Thymus (tissue), 11 donors: Measurements from ENCODE around the gene FERMT3. TPM values are rescaled to one million over a fixed set of nuclear protein-coding genes. Genes with fewer than 3 reads are reported as not detected.

Source experiments
- DNase-seq, 9 donors: peaks; one replicate each; pipeline ENCODE4 v3.0.0-alpha.2; 2013; ENCODE audit warnings: low spot score in 9 of 9, low read depth in 6 of 9, missing footprints in 1 of 9
- H3K27ac ChIP-seq, 2 donors: one replicate each; pipeline ENCODE4 v1.5.1; 2013; ENCODE audit warnings: control low read depth in 1 of 2, low read depth in 1 of 2, low read length in 1 of 2, mild to moderate bottlenecking in 1 of 2, moderate library complexity in 1 of 2
- H3K27me3 ChIP-seq, 2 donors: one replicate each; pipeline ENCODE4 v1.5.1; 2013; ENCODE audit warnings: low read length in 1 of 2; ENCODE audit not compliant: control insufficient read depth in 2 of 2, insufficient read depth in 1 of 2
- H3K36me3 ChIP-seq, 2 donors: one replicate each; pipeline ENCODE4 v1.5.1; 2013; ENCODE audit warnings: low read length in 1 of 2, mild to moderate bottlenecking in 1 of 2, moderate library complexity in 1 of 2; ENCODE audit not compliant: control insufficient read depth in 2 of 2, insufficient read depth in 2 of 2
- H3K4me1 ChIP-seq, 2 donors: one replicate each; pipeline ENCODE4 v1.5.1; 2013; ENCODE audit warnings: low read length in 2 of 2; ENCODE audit not compliant: control insufficient read depth in 2 of 2, insufficient read depth in 2 of 2
- H3K4me3 ChIP-seq, 2 donors: one replicate each; pipeline ENCODE4 v1.5.1; 2013; ENCODE audit warnings: low read length in 2 of 2, control low read depth in 1 of 2, mild to moderate bottlenecking in 1 of 2
- H3K9me3 ChIP-seq, 2 donors: one replicate each; pipeline ENCODE4 v1.5.1; 2013; ENCODE audit warnings: low read length in 1 of 2, mild to moderate bottlenecking in 1 of 2; ENCODE audit not compliant: control insufficient read depth in 2 of 2, insufficient read depth in 1 of 2
- WGBS: extraction: QIAGEN DNeasy Blood & Tissue Kit; methylation state at CpG from one replicate; pipeline ENCODE4 v1.1.7; 2013; 5-methylcytosine and 5-hydroxymethylcytosine counted together
- polyA plus RNA-seq: library from polyadenylated mRNA; stranded (reverse); fragments of 200-250 nt; gene quantifications from one replicate; pipeline ENCODE4 v1.2.3, GENCODE V29; 2013
- total RNA-seq: library from RNA; stranded (reverse); fragments of 120-200 nt; gene quantifications from one replicate; pipeline ENCODE4 v1.2.4, GENCODE V29; 2013
- donor health status: healthy.

The FERMT3 gene
- total and polyA plus RNA-seq, 2 donors: 74.5 to 91.0 TPM

DNA sequence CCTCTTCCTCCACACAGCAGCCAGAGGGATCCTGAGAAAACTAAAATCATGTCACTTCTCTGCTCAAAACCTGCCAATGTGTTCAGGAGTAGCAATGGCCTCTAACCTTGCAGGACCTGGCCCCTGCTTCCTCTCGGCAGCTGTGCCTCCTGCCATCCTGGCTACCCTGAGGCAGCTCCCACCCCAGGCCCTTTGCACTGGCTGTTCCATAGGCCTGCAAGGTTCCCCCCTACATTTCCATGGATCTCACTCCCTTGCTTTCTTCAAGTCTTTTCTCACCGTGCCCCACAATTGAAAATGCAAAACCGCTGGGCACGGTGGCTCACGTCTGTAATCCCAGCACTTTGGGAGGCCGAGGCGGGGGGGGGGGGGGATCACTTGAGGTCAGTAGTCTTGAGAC lies 22.6 kb upstream of the FERMT3 start:
- Histone ChIP-seq H3K36me3 (peaks cover 0 to 3% of the 10 kb centered on the region in 2 donors), H3K27ac (no peak overlapping the region), H3K4me1 (peaks cover 9 to 33% of the 10 kb centered on the region in 2 donors), H3K27me3 (no peaks in the 10 kb centered on the region), H3K9me3 (no peaks in the 10 kb centered on the region), H3K4me3 (no peak overlapping the region)
- DNase-seq: no peak
- WGBS: 98% methylated on average over 7 of the region's 7 CpGs

DNA sequence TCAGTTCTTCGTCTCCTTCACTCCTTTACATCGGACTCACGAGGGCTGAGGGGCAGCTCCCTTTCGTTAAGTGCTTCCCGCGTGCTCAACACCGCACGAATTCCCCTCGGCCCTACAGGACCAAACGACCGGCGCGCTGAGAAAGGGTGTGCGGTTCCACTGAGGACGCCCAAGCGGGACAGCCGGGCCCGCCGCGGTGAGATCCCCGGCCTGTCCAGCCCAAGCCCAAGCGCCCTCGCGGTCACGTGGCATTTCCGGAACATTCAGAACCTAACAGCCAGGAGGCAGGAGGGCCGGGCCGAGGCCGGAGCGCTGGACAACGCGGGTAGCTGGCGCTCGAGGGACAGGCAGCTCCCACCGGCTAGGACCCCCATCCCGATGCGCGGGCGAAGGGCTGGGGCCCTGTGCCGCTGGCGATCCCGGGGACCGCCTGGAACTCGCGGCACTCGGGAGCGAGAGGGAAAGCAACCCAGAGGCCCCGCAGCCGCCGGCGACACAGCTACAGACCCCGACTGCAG lies 21.3 kb upstream of the FERMT3 start:
- H3K4me1 ChIP-seq: peaks cover 14 to 42% of the 10 kb centered on the region in 2 donors
- no peaks in the 10 kb centered on the region for H3K9me3 ChIP-seq
- no peaks in the 10 kb centered on the region for H3K27me3 ChIP-seq
- under 1% methylated on average over 52 of the region's 52 CpGs for WGBS
- peak overlapping the region; percentile 74 to 90 for H3K4me3 ChIP-seq
- H3K27ac ChIP-seq: peak overlapping the region; percentile 83 to 95
- H3K36me3 ChIP-seq: no peaks in the 10 kb centered on the region
- DNase-seq: peak in 1 of 9 donors; percentile 53

DNA sequence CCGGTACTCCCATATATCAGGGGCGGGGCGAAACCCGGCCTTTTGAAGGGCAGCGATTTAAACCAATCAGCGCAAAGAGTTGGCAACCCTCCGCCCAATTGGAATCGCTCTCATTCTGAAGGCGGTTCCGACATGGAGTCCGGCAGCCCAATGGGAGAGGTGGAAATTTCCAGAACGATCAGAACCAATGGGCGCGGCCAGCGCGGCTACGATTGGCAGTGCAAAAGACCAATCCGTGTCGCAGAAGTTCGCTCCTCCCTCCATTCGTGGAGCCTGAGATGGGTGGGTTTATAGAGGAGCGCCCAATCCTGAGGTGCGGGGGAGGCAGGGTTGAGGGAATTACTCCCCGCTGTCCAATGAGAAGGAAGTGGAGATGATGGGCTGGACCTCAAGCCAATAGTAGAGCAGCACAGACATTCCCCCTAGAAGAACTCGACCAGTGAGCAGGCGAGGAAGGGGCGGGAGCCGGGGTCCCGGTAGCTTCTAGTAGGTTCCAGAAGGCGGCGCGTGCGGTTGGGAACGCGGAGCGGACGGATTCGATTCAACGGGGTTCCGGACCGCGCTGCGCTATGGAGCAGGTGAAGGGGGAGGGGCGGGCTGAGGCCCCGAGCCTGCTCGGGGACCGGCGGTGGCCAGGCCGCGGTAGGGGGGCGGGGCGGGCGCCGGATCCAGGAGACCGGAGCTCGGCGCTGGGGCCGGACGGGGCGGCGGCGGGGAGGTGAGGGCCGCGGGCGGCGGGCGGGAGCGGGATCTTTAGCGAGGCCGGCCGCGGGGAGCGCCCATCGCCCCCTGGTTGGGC lies 20.6 kb upstream of the FERMT3 start, which contains the start of gene STIP1:
Gene STIP1 (plus strand): TSS at position 479 of the 799 bp plus-strand sequence. CDS start 91 bp downstream, at position 570.
- Histone ChIP-seq H3K27me3 (no peaks in the 10 kb centered on the region), H3K27ac (peak within 1 kb of the TSS; percentile 83 to 95), H3K36me3 (peaks cover 0 to 2% of the 10 kb centered on the region in 2 donors), H3K4me1 (peaks cover 14 to 40% of the 10 kb centered on the region in 2 donors), H3K9me3 (no peaks in the 10 kb centered on the region), H3K4me3 (peak within 1 kb of the TSS; percentile 74 to 90)
- under 1% methylated on average over 73 of the region's 74 CpGs for WGBS
- peak; percentile 97 to 100 (median 99) for DNase-seq

DNA sequence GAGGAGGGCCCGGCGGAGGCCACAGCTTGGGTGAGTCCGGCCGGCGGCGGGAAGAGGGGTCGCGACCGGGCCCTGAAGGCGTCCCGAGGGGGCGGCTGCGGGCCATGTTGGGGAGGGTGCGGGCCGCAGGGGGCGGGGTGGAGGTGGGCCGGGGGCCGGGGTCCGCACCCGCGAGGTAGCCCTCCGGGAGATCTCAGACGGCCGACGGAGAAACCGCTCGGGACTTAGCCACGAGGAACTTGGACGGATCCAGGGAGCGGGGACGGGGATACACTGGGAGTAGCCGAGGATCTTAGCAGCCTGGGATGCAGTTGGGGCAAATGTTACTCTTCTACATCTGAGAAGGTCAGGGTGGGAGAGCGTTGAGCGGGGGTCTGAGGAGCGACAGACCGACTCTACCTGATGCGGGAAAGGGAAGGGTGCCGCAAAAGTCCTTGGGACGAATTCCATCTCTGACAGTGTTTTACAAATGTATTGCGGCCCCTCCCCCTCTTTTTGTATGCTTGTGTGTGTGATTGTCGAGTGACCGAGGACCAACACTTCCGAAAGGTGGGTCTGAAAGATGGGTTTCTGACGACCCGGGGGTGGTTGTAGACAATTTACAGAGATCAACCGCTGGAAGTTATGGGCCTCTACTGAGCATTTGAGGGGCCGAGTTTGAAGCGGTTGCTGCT lies 19.9 kb upstream of the FERMT3 start:
- H3K36me3 ChIP-seq: peaks cover under 1 to 4% of the 10 kb centered on the region in 2 donors
- H3K27ac ChIP-seq: peak overlapping the region in 1 of 2 donors; percentile 46
- H3K4me1 ChIP-seq: peaks cover 11 to 33% of the 10 kb centered on the region in 2 donors
- H3K4me3 ChIP-seq: no peak overlapping the region
- no peaks in the 10 kb centered on the region for H3K27me3 ChIP-seq
- WGBS: 2% methylated on average over 48 of the region's 48 CpGs
- peak in 3 of 9 donors; percentile 34 to 59 (median 38) for DNase-seq
- H3K9me3 ChIP-seq: no peaks in the 10 kb centered on the region

DNA sequence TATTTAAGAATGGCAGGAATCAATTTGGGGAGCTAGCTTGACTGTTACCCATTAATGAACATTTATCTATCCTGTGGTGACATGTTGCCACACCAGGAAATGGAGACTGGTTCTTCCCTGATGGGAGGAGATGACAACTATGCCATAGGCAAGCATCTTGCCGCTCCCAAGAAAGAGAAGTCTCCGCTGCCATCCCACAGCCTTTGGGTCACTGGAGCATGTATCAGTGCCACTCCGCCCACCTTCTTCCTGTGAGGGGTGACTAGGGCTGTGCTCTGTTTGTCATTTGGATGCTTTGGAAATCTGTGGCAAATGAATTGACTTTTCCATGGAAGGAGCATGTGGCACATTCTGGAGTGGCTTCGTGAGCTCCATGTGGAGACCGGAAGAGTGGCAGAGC lies 14.1 kb upstream of the FERMT3 start:
- DNase-seq: no peak
- H3K9me3 ChIP-seq: no peaks in the 10 kb centered on the region
- H3K36me3 ChIP-seq: peaks cover 54 to 59% of the 10 kb centered on the region in 2 donors
- no peak overlapping the region for H3K27ac ChIP-seq
- WGBS: 99% methylated on average over 5 of the region's 5 CpGs
- no peak overlapping the region for H3K4me3 ChIP-seq
- H3K4me1 ChIP-seq: peaks cover 5 to 16% of the 10 kb centered on the region in 2 donors
- no peaks in the 10 kb centered on the region for H3K27me3 ChIP-seq

DNA sequence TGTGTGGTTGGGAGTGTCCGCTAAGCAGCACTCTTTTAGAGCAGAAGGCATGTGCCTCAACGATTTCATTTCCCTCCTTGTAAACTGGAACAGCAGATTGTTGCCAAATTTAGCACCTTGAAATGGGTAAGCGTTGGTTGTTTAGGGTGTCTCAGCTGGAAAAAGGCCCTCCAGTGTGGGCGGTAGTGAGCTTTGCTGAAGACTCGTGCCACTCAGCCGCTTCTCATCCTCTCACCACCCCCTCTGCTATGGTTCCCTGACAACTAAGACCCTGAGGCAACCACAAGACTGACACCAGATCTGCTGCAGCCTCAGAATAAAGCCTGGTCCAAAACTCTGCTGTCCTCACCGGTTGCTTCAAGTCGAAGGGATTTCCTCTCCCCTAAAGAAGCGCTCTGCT lies 9.9 kb upstream of the FERMT3 start:
- H3K4me3 ChIP-seq: no peak overlapping the region
- H3K36me3 ChIP-seq: peaks cover 87 to 92% of the 10 kb centered on the region in 2 donors
- no peaks in the 10 kb centered on the region for H3K9me3 ChIP-seq
- H3K27ac ChIP-seq: no peak overlapping the region
- WGBS: 93% methylated on average over 9 of the region's 9 CpGs
- no peak for DNase-seq
- no peaks in the 10 kb centered on the region for H3K4me1 ChIP-seq
- H3K27me3 ChIP-seq: no peaks in the 10 kb centered on the region

DNA sequence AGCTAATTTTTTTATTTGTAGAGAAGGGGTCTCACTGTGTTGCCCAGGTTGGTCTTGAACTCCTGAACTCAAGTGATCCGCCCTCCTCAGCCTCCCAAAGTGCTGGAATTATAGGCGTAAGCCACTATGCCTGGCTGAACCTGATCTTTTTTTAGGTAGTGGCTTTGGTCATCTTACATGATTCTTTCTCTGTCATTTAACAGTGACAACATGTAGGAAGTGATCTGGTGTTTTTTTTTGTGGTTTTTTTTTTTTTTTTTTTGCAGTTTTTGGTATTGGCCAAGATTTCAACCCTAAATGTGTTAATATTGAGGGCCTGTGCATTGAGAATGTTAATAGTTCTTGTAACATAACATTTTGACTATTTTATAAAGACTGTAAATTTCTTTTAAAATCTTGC lies 8.0 kb upstream of the FERMT3 start:
- Histone ChIP-seq H3K4me1 (peaks cover 0 to 1% of the 10 kb centered on the region in 2 donors), H3K27ac (no peak overlapping the region), H3K9me3 (no peaks in the 10 kb centered on the region), H3K27me3 (no peaks in the 10 kb centered on the region), H3K4me3 (no peak overlapping the region), H3K36me3 (peaks cover 88 to 94% of the 10 kb centered on the region in 2 donors)
- DNase-seq: no peak
- WGBS: 100% methylated on average over 2 of the region's 2 CpGs

DNA sequence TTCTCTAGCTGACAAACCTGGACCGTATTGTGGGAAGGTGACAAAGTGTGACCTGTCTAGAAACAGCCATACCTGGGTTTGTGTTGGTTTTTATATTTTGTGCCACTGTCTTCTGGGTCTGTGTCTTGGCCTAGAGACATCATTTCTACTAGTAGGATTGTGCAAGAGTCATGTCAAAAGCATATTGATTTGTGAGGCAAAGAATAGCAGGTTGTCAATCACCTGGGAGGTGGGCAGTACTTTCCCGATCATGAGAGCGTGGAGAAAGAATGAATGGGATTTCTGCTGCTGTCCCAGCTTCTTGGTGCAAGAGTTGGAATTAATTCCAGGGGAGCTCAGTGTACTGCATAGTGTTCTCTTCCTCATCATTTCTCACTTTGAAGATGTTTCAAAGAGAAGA lies 5.0 kb upstream of the FERMT3 start:
- WGBS: 95% methylated on average over 3 of the region's 3 CpGs
- peaks cover 71 to 83% of the 10 kb centered on the region in 2 donors for H3K36me3 ChIP-seq
- no peaks in the 10 kb centered on the region for H3K27me3 ChIP-seq
- H3K9me3 ChIP-seq: peaks cover 0 to 6% of the 10 kb centered on the region in 2 donors
- no peak overlapping the region for H3K27ac ChIP-seq
- peaks cover 8 to 26% of the 10 kb centered on the region in 2 donors for H3K4me1 ChIP-seq
- no peak for DNase-seq
- H3K4me3 ChIP-seq: no peak overlapping the region

DNA sequence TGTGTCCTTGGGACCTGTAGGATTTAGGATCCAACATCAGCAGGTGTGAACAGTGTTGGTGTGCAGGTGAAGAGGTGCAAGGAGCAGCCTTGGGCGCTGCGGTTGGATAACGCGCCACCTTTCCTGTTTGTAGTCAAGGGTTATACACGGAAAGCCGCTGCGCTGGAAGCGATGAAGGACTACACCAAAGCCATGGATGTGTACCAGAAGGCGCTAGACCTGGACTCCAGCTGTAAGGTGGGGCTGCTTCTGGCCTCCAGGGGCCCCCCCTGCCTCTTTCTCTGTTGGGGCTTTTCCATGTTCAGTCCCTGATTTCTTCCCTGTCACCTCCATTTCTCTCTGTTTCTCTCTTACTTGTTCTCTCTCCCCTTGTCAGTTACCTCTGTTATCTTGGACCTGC lies 3.5 kb upstream of the FERMT3 start:
- Histone ChIP-seq H3K9me3 (peaks cover 0 to 6% of the 10 kb centered on the region in 2 donors), H3K27me3 (no peaks in the 10 kb centered on the region), H3K36me3 (peaks cover 56 to 69% of the 10 kb centered on the region in 2 donors), H3K4me3 (no peak overlapping the region), H3K27ac (no peak overlapping the region), H3K4me1 (peaks cover 8 to 39% of the 10 kb centered on the region in 2 donors)
- DNase-seq: no peak
- 99% methylated on average over 9 of the region's 9 CpGs for WGBS
